HG02678 (cell line): Measurements from ENCODE around the gene ALS2CL.
"Not testable (repeated sequence)": the region's sequence is repeated elsewhere in the genome, so short reads cannot be mapped to it uniquely, and the experiment has no call there.

Experiments used
- ATAC-seq: cut with Tn5 transposase; IDR thresholded peaks from one replicate; pipeline ENCODE4 v1.9.1; 2021; ENCODE audit warnings: mild to moderate bottlenecking, moderate library complexity; ENCODE audit not compliant: unreplicated experiment

ALS2CL gene, protein sequence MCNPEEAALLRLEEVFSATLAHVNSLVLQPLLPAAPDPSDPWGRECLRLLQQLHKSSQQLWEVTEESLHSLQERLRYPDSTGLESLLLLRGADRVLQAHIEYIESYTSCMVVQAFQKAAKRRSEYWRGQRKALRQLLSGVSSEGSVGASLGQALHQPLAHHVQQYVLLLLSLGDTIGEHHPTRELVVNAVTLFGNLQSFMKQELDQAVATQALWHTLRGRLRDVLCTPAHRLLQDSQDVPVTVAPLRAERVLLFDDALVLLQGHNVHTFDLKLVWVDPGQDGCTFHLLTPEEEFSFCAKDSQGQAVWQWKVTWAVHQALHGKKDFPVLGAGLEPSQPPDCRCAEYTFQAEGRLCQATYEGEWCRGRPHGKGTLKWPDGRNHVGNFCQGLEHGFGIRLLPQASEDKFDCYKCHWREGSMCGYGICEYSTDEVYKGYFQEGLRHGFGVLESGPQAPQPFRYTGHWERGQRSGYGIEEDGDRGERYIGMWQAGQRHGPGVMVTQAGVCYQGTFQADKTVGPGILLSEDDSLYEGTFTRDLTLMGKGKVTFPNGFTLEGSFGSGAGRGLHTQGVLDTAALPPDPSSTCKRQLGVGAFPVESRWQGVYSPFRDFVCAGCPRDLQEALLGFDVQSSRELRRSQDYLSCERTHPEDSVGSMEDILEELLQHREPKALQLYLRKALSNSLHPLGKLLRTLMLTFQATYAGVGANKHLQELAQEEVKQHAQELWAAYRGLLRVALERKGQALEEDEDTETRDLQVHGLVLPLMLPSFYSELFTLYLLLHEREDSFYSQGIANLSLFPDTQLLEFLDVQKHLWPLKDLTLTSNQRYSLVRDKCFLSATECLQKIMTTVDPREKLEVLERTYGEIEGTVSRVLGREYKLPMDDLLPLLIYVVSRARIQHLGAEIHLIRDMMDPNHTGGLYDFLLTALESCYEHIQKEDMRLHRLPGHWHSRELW

DNA sequence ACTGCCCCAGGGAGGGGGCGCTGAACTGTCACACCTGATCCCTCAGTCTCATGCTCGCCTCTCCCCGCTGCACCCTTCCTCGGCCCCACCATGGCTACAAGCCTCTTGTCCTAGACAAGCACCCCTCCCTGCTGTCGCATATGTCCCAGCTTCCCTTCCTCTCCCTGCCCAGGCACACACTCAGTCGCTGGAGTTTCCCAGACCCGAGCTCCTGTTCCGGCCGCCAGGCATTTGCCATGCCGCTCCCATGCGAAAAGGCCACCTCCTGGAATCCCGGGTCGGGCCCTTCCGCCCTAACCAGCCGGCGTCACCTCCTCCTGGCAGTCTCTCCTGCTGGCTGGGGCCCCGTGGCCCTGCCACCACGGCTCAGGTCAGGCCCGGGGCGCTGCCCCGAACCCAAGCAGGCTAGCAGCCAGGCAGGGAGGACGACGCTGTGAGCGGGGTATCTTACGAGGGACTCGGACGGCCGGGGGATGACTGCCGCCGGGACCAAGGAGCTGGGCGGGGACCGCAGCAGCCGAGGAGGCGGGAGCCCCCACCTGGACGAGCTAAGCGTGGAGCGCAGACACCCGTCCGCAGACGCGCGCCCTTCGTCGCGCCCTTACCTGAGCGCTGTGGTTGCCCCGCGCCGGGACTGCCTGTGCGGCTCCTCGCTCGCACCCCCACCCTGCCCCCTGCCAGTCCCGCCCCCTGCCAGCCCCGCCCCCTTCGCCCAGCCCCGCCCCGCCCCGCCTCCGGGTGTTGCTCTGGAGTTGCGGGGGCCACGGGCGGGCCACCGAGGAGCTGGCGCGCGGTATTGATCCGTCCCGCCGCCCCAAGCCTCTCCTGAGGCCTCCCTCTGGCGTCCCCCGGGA is at the start of gene ALS2CL:
TSS of gene ALS2CL (minus strand) at position 642 of the 854 bp plus-strand sequence. CDS start 4,239 bp downstream, outside the sequence.
- no peak for ATAC-seq

DNA sequence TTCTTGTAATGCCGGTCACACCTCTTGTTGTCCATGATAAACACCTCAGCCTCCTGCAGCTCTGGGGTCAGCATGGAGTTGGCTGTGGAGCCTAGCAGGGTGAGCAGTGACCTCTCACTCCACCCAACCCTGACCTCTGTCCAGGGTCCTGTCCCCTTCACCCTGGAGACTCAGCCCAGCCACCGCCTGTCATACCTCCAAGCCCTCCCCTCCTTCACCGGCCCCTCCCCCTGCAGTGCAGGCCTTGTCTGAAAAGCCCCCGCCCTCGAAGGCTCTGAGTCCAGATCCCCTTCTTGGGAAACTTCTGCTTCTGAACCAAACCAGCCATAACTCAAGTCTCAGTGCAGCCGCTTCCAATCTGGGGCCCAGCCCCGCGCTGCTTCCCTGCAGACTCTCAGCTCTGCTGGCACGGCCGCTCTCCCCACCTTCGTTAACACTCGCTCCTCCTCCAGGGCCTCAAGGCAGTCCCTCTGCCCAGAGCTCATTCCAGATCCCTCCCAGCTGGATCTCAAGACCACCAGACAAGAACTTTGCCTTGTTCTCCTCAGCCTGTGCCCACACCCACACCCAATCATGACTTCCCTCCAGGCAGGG is 49.6 kb upstream of the ALS2CL start:
- no peak for ATAC-seq

DNA sequence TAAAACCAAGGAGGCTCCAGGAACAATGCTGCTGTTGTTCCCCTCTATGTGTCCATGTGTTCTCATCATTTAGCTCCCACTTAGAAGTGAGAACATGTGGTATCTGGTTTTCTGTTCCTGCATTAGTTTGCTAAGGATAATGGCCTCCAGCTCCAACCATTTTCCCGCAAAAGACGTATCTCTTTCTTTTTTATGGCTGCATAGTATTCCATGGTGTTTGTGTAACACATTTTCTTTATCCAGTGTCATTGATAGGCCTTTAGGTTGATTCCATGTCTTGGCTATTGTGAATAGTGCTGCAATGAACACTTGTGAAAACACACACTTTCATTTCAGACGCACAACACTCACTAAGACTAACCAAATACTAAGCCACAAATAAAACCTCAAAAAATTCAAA is 46.1 kb upstream of the ALS2CL start:
- not testable (repeated sequence) for ATAC-seq

DNA sequence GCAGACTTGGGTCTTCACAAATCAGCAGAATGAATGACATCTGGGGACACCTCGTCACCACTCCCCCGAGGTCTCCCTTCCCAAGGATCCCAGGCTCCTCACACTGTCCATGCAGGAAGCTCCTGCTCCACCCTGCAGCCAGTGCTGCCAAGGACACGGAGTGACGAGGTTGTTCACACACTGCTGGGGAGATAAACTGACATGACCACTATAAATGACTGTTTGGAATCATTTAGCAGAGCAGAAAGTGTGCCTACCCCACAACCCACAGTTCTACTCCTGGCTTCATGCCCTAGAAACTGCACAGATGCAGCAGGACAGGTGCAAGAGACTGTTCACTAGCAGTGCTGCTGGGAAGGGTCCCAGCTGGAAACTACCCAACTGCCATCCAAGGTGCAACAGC is 43.9 kb upstream of the ALS2CL start:
- no peak for ATAC-seq

DNA sequence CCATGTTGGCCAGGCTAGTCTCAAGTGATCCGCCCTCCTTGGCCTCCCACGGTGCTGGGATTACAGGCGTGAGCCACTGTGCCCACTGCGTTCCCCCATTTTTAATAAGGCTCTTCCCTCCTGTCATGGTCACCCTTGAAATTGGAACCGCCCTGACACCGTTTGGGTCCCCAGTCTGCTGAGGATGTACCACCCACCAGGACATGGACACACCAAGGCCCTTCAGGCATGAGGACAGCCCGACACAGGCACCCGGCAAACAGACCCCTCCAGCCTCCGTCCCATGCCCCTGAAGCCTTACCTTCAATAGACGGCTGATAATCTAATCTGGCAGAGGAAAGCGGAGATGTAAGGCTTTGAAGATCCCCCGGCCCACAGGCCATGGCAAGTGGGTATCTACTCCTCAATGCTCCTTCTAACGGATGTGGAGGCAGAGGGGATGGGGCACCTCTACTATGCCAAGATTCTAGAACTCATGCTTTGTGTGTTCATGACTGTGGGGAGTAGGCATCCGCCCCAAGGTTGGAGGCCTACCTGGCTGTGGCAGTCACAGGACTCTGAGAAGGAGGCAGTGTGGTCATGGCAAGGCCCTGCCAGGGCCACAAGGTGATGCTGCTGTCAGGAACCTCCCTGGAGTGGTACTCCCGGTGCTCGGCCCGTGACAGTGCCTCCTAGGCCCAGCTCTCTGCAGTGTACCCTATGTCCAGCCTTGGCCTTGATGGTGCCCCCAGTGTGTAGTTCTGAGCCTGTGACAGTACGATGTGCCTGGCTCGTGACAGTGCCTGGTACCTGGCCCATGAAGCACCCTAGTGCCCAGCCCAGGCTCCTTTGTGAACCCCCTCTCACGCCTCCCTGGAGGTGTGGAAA is 42.8 kb upstream of the ALS2CL start:
- ATAC-seq, result no peak

DNA sequence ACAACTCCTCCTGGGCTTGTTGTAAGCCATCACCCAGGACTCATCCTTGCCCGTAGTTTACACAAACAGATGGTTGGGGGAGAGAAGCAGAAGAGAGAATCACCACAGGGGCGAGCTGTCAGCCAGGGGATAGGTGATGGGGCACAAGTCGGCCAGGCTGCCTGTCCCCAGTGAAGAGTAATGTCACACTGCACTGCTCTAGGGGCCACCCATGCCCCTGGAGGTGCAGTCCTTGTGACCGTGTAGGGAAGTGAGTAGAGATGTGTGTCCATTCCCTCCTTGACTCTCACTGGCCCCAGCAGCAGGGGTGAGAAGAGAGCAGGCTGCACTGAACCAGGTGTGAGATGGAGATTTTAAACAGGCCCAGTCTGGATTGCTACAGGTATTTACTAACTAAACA is 41.3 kb upstream of the ALS2CL start:
- ATAC-seq, result no peak

DNA sequence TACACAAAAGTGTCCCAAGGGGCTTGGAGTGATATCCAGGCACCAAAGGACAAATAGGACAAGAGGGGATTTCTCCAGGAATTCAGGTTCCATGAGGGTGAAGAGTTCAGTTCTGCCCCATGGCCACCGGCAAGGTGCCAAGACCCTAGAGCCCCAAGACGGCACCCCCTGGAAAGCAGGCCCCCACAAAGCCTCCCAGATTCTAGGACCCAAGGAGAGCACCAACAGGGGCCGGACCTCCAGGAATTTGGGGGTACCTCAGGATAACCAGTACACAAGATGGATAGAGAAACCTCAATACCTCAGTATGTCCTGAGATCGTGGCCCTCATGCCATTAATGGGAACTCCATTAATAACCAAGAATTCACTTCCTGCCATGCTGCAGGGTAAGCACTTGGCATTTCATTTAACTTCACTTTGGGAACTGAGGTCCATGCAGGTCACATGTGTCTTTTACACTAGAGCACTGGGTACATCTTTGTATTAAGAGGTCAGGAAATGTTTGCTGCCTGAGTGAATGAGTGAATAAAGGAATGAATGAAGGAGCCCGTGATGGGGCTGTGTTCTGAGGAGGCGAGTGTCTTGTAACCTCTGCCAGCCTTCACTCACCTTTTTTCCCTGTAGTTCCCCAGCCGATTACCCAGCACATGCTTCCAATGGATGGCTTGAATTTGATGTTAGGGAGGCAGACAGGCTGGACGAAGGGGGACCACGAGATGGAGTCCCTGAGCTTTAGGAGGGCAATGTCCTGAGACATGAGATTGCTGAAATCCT is 39.7 kb upstream of the ALS2CL start:
- ATAC-seq, result no peak

DNA sequence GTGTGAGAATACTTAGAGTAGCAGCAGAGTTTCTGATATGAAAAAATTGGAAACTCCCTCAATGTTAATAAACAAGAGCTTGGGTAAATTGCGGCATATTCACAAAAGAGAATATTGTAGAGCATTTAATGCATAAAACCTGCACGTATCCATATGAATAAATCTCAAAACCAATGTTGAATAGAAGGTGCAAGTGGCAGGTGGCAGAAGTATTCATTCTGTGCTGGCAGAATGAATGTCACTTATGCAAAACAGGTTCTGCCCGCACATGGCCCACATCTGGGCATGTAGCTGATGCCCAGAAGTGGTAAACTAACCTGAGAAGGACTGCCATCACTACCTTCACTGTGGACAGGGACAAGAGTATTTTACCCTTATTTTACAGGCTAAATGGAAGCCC is 38.3 kb upstream of the ALS2CL start:
- no peak for ATAC-seq

DNA sequence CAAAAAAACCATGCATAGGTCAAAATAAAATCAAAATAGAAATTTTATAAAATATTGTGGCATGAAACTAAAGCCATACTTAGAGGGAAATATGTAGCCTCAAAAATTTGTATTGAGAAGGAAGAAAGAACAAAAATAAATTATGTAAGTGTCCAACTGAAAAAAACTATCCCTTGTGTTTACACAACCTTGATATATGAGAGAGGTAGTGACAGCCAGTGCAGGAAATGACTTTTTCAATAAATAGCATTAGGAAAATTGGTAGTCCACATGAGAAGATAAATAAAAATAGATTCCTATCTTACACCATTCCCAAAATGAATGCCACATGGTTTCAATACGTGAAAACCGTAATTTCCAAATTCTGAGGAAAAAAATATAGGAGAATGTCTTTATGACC is 37.3 kb upstream of the ALS2CL start:
- ATAC-seq, result no peak

DNA sequence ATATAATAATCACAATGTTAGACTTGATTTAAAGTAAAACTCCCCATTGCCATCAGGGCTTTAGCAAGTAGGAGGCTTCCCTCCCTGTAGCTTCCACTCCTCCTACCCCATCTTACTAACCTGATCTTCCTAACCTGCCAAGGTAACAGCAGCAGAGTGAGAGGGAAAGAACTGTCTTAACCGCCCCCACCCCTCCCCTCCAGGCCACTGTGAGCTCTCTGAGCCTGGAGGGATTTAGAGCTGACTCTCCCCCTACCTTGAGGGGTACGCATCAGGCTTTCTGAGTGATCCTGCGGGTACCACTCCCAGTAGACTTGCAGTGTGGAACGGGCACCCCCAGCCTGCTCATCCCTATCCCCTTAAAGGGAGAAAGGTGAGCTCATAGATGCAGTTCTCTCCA is 35.6 kb upstream of the ALS2CL start:
- ATAC-seq, result no peak

DNA sequence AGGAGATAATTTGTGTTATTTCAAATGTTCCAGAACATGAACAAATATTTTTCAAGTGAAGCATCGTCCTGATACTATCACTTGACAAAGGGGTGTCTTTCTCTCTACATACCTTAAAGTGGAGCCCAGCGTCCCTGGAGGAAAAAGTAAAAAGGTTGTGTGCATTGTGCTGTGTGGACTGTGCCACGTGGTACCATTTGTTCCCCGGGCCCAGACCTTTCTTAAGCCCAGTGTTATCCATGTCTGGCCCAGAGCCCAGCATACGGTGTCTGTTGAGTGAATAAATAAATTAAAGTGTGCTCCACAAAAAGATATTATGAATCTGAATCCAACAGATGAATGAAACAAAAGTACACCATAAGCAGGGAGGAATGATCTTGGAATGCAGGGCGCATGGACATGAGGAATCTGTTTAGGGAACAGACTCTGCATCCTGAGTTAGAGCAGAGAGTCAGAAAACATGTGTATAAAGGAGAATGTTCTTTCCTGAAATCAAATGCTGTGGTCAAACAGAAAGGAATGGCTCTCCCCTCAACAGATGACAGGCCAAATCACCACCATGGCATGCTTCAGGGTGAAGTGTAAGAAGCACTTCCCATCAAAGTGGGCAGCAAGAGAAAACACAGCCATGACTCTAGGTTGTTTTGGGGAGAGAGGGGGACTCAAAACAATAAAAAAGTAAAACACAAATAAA is 32.3 kb upstream of the ALS2CL start:
- ATAC-seq, result no peak

DNA sequence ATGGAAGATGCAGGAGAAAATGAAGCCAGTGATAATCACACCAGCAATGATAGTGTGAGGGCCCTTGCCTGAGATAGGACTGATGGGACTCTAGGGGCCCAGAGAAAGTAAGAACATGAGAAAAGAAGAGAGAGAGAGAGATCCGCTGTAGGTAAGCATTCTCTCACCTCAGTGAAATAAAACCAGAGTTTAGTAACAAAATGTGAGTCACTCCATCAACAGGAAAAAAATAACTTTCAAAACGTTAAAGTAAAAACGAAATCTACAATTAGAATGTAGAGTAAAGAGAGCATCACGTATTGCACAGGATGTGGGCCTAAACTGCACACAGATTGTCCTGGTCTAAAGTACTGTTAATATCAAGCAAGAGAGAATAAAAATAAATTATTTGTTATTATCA is 30.9 kb upstream of the ALS2CL start:
- no peak for ATAC-seq

DNA sequence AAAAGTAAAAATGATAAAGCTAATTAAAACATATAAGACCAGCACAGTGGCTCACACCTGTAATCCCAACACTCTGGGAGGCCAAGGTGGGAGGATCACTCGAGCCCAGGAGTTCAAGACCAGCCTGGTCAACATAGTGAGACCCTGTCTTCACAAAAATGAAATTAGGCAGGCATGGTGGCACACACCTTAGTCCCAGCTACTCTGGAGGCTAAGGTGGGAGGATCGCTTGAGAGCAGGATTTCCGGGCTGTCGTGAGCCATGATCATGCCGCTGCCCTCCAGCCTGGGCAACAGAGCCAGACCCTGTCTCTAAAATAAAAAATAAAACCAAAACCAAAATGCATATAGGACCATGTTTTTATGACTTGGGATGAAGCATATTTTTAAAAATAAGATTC is 29.0 kb upstream of the ALS2CL start:
- ATAC-seq, result no peak

DNA sequence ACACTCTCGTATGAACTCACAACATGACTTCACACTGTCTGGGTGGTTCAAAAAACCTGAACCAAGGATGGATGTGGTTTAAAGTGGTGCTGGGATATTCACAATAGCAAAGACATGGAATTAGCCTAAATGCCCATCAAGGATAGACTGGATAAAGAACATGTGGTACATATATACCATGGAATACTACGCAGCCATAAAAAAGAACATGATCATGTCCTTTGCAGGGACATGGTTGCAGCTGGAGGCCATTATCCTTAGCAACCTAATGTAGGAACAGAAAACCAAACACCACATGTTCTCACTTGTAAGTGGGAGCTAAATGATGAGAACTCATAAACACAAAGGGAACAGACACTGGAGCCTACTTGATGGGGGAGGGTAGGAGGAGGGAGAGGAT is 27.5 kb upstream of the ALS2CL start:
- no peak for ATAC-seq

DNA sequence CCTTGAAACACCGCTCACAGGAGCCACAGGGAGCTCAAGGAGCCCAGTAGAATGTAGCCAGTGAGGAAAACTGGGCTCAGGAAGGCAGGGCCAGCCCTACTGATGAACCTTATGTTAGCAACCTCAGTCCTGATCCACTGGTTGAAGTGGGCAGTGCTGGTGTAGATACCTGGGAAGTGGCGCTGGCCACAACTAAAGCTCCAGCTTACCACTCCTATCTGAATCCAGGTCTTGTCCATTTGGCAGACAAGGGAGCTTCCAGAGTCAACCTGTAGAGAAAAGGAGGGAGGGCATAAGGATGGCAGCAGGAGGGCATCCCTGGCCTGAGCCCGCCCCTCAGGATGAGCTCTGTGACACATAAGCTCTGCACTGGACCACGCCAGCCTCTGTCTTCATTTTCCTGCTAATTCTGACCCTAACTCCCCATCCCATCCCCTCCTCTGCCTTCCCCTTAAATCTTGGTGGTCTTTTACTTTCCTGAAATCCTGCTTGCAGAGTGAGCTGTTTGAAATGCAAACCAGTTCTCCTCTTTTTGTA is 26.3 kb upstream of the ALS2CL start:
- ATAC-seq, result no peak

DNA sequence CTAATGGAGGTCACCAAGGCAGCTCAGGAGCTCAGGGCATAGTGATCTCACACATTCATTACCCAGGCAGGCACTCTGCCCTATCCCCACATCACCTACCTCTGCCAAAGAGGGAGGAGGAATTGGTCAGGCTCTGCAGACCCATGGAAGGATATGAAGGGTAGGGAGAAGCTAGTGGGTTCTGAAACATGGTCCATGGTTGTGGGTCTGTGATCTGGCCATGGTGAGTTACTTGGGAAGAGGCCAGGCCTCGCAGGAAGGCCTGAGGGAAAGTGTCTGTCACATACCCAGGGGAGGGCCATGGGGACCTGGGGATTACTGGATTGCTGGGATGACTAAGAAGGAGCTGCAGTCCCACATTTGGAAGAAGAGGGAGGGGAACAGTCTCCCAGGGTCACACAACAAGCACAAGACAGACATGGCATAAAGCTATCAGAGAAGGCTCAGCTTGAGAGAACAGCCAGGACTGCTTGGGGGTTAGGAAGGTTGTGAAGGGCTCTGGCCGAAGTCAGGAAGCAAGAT is 25.6 kb upstream of the ALS2CL start:
- ATAC-seq, result no peak

DNA sequence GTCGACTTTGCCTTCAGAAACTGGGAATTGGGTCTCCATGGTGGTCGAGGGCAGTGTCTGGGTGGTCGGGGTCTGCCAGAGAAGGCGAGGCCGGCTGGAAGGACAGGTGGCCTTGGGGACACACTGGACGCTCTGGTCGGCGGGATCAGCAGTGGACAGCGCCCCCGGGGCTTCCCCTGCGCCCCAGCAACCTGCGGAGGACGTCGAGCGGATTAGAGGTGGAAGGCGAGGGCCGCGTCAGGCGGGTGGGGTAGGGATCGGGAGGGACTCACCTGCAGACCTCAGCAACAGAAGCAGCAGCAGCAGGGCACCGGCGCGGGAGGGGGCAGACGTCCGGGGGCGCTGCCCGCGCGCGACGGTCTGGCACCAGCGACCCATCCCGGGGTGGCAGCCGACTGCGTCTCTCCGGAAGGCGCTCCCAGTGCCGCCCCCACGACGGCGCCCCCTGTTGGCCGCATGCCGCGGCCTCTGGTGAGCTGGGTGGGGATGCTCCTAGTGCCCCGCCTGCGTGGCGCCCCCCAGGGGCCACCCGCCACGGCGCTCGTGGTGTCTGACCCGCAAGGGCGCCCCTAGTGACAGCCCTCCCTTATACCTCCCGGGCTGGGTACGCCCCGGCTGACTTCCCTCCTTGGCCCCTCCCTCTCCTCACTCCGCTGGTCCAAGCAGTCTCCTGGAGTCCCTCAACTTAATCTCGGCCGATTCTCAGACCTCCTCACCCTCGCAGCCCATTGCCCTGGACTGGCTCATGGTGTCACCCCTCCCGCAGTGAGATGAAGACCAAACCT is 24.2 kb upstream of the ALS2CL start, which contains the start of gene PRSS50:
TSS of gene PRSS50 (minus strand) at position 423 of the 785 bp plus-strand sequence. CDS start at position 378, 45 bp downstream.
- no peak for ATAC-seq
